ENCODE measurements around the gene HPN.

The HPN gene

DNA sequence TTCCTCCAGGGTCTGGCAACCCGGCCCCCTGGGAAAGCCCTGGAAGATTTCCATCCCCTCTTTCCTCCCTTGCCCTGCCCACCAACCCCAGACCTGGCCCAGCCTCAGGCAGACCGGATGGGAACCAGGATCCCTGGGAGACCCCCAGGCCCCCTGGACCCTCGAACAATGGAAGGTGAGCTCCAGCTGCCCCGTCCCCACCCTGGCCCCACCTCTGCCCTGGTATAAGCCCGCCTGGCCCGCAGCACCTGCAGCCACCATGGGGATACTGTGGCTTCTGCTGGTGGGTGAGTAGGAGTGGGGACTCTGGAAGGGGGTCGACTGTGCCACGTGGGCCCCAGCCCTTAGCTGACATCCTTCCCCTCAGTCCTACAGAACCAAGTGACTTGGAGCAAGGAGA lies 32.4 kb downstream of the HPN start:
- no peak overlapping the region for H4K91ac ChIP-seq (ENCODE audit: low read depth, low read length)
- peaks cover 10% of the 10 kb centered on the region for H3K9me3 ChIP-seq (ENCODE audit: insufficient read depth, low read depth, low read length)
- H3K79me1 ChIP-seq (ENCODE audit: low read length) = no peaks in the 10 kb centered on the region
- no peak overlapping the region for H2AK5ac ChIP-seq (ENCODE audit: low read length)
- H4K12ac ChIP-seq (ENCODE audit: low read depth, low read length) = no peak overlapping the region
- no peak overlapping the region for H2AFZ ChIP-seq (ENCODE audit: insufficient read depth, low read length, poor library complexity)
- H3K4me2 ChIP-seq (ENCODE audit: low read length) = no peak overlapping the region
- H4K8ac ChIP-seq (ENCODE audit: low read depth, low read length) = no peak overlapping the region
- H2BK12ac ChIP-seq (ENCODE audit: low read length) = no peak overlapping the region
- H3K36me3 ChIP-seq (ENCODE audit: control insufficient read depth in 1 of 2, insufficient read depth in 2 of 2, low read length in 2 of 2) = no peaks in the 10 kb centered on the region
- no peak overlapping the region for H3K4ac ChIP-seq (ENCODE audit: low read depth, low read length)
- H2BK120ac ChIP-seq (ENCODE audit: insufficient read depth, low read length, poor library complexity) = no peak overlapping the region
- no peak for DNase-seq
- no peak overlapping the region for H3K4me3 ChIP-seq (ENCODE audit: low read depth, low read length)
- H3K23ac ChIP-seq (ENCODE audit: low read length) = no peak overlapping the region
- H2BK5ac ChIP-seq (ENCODE audit: low read depth, low read length, poor library complexity) = no peak overlapping the region
- H3K27me3 ChIP-seq (ENCODE audit: insufficient read depth, low read length) = no peaks in the 10 kb centered on the region
- H3K18ac ChIP-seq (ENCODE audit: low read length) = no peak overlapping the region
- H3K27ac ChIP-seq (ENCODE audit: low read depth, low read length) = no peak overlapping the region
- WGBS (ENCODE audit: extremely low coverage, insufficient coverage, insufficient read length) = no CpG with 5 or more reads among the region's 8 CpGs
- H3K9ac ChIP-seq (ENCODE audit: low read length) = no peak overlapping the region
- no peaks in the 10 kb centered on the region for H3K4me1 ChIP-seq (ENCODE audit: control insufficient read depth in 1 of 2, insufficient read depth in 2 of 2, low read length in 2 of 2)
- H3K14ac ChIP-seq (ENCODE audit: low read length) = no peak overlapping the region
- no peaks in the 10 kb centered on the region for H3K79me2 ChIP-seq (ENCODE audit: control insufficient read depth, insufficient read depth, low read length, poor library complexity)

DNA sequence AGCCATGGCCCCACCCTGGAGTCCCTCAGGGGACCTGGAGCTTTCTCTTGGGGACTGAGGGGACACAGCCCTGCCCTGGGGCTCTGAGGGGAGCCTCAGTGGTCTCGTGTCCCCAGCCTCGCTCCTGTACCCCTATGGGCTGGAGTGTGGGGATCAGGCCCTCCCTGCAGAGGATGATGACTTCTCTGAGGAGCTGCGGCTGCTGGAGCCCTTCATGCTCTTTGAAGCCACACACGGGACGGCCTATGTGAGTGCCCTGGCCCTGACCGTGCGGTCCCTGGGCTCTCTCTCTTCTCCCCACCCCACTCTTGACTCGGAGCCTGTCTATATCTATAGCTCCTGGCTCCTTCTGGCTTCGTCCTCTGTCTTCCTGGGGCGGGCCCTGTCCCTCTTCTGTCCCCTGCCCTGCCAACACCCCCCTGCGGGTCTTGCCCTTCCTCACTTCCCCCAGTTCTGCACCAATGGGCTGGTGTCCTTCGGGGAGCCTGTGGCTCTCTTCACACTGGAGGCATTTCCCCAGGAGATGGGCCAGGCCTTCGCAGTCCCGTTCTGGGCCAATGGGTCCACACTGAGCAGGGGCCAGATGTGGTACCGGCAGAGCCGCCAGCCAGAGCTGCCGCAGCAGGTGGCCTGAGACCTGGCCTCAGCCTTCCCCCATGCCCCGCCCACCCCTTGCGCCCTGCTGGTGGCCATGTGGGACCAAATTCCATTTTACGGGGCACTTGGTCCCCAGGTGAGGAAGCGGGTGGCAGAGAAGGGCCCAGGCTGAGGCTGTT lies 33.1 kb downstream of the HPN start:
- Histone ChIP-seq H3K79me2 (ENCODE audit: control insufficient read depth, insufficient read depth, low read length, poor library complexity) (no peaks in the 10 kb centered on the region), H3K4ac (ENCODE audit: low read depth, low read length) (no peak overlapping the region), H2BK120ac (ENCODE audit: insufficient read depth, low read length, poor library complexity) (no peak overlapping the region), H3K23ac (ENCODE audit: low read length) (no peak overlapping the region), H2AK5ac (ENCODE audit: low read length) (no peak overlapping the region), H3K18ac (ENCODE audit: low read length) (no peak overlapping the region), H4K8ac (ENCODE audit: low read depth, low read length) (no peak overlapping the region), H3K9me3 (ENCODE audit: insufficient read depth, low read depth, low read length) (peaks cover 10% of the 10 kb centered on the region), H3K27me3 (ENCODE audit: insufficient read depth, low read length) (no peaks in the 10 kb centered on the region), H3K4me1 (ENCODE audit: control insufficient read depth in 1 of 2, insufficient read depth in 2 of 2, low read length in 2 of 2) (no peaks in the 10 kb centered on the region), H2BK5ac (ENCODE audit: low read depth, low read length, poor library complexity) (no peak overlapping the region), H3K14ac (ENCODE audit: low read length) (no peak overlapping the region), H4K12ac (ENCODE audit: low read depth, low read length) (no peak overlapping the region), H3K79me1 (ENCODE audit: low read length) (no peaks in the 10 kb centered on the region), H3K4me2 (ENCODE audit: low read length) (no peak overlapping the region), H3K9ac (ENCODE audit: low read length) (no peak overlapping the region), H2BK12ac (ENCODE audit: low read length) (no peak overlapping the region), H3K36me3 (ENCODE audit: control insufficient read depth in 1 of 2, insufficient read depth in 2 of 2, low read length in 2 of 2) (no peaks in the 10 kb centered on the region), H2AFZ (ENCODE audit: insufficient read depth, low read length, poor library complexity) (no peak overlapping the region), H3K27ac (ENCODE audit: low read depth, low read length) (no peak overlapping the region), H4K91ac (ENCODE audit: low read depth, low read length) (no peak overlapping the region), H3K4me3 (ENCODE audit: low read depth, low read length) (no peak overlapping the region)
- no peak for DNase-seq
- no CpG with 5 or more reads among the region's 21 CpGs for WGBS (ENCODE audit: extremely low coverage, insufficient coverage, insufficient read length)

DNA sequence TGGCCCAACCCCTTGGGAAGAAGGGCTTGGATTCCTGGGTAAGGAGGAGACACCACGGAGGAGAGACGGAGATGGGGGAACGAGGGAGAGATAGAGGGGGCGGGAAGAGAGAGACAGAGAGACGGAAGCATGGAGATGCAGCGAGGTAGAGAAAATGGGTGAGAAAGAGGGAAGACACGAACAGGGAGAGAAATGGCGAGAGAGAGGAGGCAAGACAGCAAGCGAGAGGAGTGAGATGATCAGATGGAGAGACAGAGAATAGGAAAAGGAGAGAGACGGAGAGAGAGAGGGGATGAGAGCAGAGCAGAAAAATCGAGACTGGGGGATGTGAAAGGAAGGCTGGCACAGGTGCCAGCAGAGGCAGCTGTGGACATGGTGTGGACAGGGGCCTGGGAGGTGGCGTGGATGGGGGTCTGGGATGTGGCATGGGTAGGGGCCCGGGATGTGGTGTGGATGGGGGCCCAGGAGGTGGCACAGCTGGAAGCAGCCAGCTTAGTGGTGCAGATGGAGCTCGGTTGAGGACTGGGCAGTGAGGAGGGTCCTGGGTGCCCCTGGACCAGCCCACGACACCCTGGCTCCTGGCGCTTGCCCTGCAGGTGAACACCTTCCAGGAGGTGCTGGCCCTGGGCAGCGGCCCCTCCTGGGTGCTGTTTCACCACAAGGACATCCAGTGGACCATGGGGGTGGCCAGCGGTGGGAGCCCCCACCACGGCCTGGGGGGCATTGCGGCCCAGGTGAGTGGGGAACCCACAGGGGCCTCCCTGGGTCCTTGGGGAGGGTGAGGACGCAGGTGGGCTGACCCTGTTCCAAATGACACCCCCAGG lies 33.9 kb downstream of the HPN start:
- DNase-seq = no peak

DNA sequence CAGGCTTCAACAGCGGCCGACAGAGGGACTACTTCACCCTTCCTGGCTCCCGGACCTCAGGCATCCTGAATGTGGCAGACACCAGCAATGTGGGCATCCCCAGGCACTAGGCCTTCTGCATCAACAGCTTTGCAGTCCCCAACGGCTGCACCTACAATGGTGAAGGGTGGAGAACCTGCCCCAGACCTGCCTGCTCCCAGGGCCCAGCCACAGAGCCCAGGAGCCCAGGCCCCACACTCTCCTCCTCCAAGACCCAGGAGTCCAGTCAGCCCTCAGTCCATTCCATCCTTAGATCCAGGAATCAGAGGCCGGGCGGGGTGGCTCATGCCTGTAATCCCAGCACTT lies 34.5 kb downstream of the HPN start:
- H3K9me3 ChIP-seq (ENCODE audit: insufficient read depth, low read depth, low read length) = peaks cover 8% of the 10 kb centered on the region
- WGBS (ENCODE audit: extremely low coverage, insufficient coverage, insufficient read length) = no CpG with 5 or more reads among the region's 6 CpGs
- no peak overlapping the region for H3K4me3 ChIP-seq (ENCODE audit: low read depth, low read length)
- H3K9ac ChIP-seq (ENCODE audit: low read length) = no peak overlapping the region
- H3K27ac ChIP-seq (ENCODE audit: low read depth, low read length) = no peak overlapping the region
- no peak overlapping the region for H2BK12ac ChIP-seq (ENCODE audit: low read length)
- H3K79me2 ChIP-seq (ENCODE audit: control insufficient read depth, insufficient read depth, low read length, poor library complexity) = no peaks in the 10 kb centered on the region
- no peak overlapping the region for H2BK5ac ChIP-seq (ENCODE audit: low read depth, low read length, poor library complexity)
- H3K4me1 ChIP-seq (ENCODE audit: control insufficient read depth in 1 of 2, insufficient read depth in 2 of 2, low read length in 2 of 2) = no peaks in the 10 kb centered on the region
- H3K4ac ChIP-seq (ENCODE audit: low read depth, low read length) = no peak overlapping the region
- H2AK5ac ChIP-seq (ENCODE audit: low read length) = no peak overlapping the region
- H2BK120ac ChIP-seq (ENCODE audit: insufficient read depth, low read length, poor library complexity) = no peak overlapping the region
- no peak overlapping the region for H4K12ac ChIP-seq (ENCODE audit: low read depth, low read length)
- H3K27me3 ChIP-seq (ENCODE audit: insufficient read depth, low read length) = no peaks in the 10 kb centered on the region
- H3K79me1 ChIP-seq (ENCODE audit: low read length) = no peaks in the 10 kb centered on the region
- no peak overlapping the region for H3K4me2 ChIP-seq (ENCODE audit: low read length)
- no peak overlapping the region for H4K91ac ChIP-seq (ENCODE audit: low read depth, low read length)
- H3K14ac ChIP-seq (ENCODE audit: low read length) = no peak overlapping the region
- no peak overlapping the region for H4K8ac ChIP-seq (ENCODE audit: low read depth, low read length)
- no peak for DNase-seq
- no peak overlapping the region for H3K23ac ChIP-seq (ENCODE audit: low read length)
- no peak overlapping the region for H2AFZ ChIP-seq (ENCODE audit: insufficient read depth, low read length, poor library complexity)
- no peak overlapping the region for H3K18ac ChIP-seq (ENCODE audit: low read length)
- no peaks in the 10 kb centered on the region for H3K36me3 ChIP-seq (ENCODE audit: control insufficient read depth in 1 of 2, insufficient read depth in 2 of 2, low read length in 2 of 2)

More for the DNA sequence above, 33.9 kb downstream of the HPN start:
- no peak overlapping the region for H4K8ac ChIP-seq (ENCODE audit: low read depth, low read length)
- H2BK12ac ChIP-seq (ENCODE audit: low read length) = no peak overlapping the region
- H3K4me3 ChIP-seq (ENCODE audit: low read depth, low read length) = no peak overlapping the region
- no peak overlapping the region for H3K9ac ChIP-seq (ENCODE audit: low read length)
- H2BK5ac ChIP-seq (ENCODE audit: low read depth, low read length, poor library complexity) = no peak overlapping the region
- no peaks in the 10 kb centered on the region for H3K79me1 ChIP-seq (ENCODE audit: low read length)
- no peak overlapping the region for H2AK5ac ChIP-seq (ENCODE audit: low read length)
- H3K18ac ChIP-seq (ENCODE audit: low read length) = no peak overlapping the region
- H3K4me2 ChIP-seq (ENCODE audit: low read length) = no peak overlapping the region
- no peaks in the 10 kb centered on the region for H3K79me2 ChIP-seq (ENCODE audit: control insufficient read depth, insufficient read depth, low read length, poor library complexity)
- no peaks in the 10 kb centered on the region for H3K36me3 ChIP-seq (ENCODE audit: control insufficient read depth in 1 of 2, insufficient read depth in 2 of 2, low read length in 2 of 2)
- no peaks in the 10 kb centered on the region for H3K27me3 ChIP-seq (ENCODE audit: insufficient read depth, low read length)
- H3K27ac ChIP-seq (ENCODE audit: low read depth, low read length) = no peak overlapping the region
- WGBS (ENCODE audit: extremely low coverage, insufficient coverage, insufficient read length) = 100% methylated on average over 5 of the region's 21 CpGs
- no peak overlapping the region for H2BK120ac ChIP-seq (ENCODE audit: insufficient read depth, low read length, poor library complexity)
- no peak overlapping the region for H4K91ac ChIP-seq (ENCODE audit: low read depth, low read length)
- H3K4me1 ChIP-seq (ENCODE audit: control insufficient read depth in 1 of 2, insufficient read depth in 2 of 2, low read length in 2 of 2) = no peaks in the 10 kb centered on the region
- H3K23ac ChIP-seq (ENCODE audit: low read length) = no peak overlapping the region
- no peak overlapping the region for H4K12ac ChIP-seq (ENCODE audit: low read depth, low read length)
- H3K9me3 ChIP-seq (ENCODE audit: insufficient read depth, low read depth, low read length) = peaks cover 10% of the 10 kb centered on the region
- H3K14ac ChIP-seq (ENCODE audit: low read length) = no peak overlapping the region
- no peak overlapping the region for H3K4ac ChIP-seq (ENCODE audit: low read depth, low read length)
- no peak overlapping the region for H2AFZ ChIP-seq (ENCODE audit: insufficient read depth, low read length, poor library complexity)
